HFFc6 (cell line): Measurements from ENCODE around the gene TP53AIP1. TPM values are rescaled to one million over a fixed set of nuclear protein-coding genes. Genes with fewer than 3 reads are reported as not detected.

Experiments used
- DNase-seq: peaks from one replicate; pipeline ENCODE4 v3.0.0-alpha.2; 2018
- H3K27ac Mint-ChIP-seq: 2 replicates; pipeline ENCODE4 v1.8.0; 2020; ENCODE audit warnings: mild to moderate bottlenecking, mixed read lengths
- H3K27me3 Mint-ChIP-seq: 2 replicates; pipeline ENCODE4 v1.8.0; 2021; ENCODE audit warnings: mild to moderate bottlenecking, moderate library complexity, mixed read lengths; ENCODE audit not compliant: insufficient read depth
- H3K36me3 Mint-ChIP-seq: 2 replicates; pipeline ENCODE4 v1.8.0; 2021; ENCODE audit warnings: low read depth, mixed read lengths
- H3K4me1 Mint-ChIP-seq: 2 replicates; pipeline ENCODE4 v1.8.0; 2020; ENCODE audit warnings: low read depth, mixed read lengths
- H3K4me3 Mint-ChIP-seq: 2 replicates; pipeline ENCODE4 v1.8.0; 2020; ENCODE audit warnings: mild to moderate bottlenecking, moderate library complexity, mixed read lengths
- H3K9me3 Mint-ChIP-seq: 2 replicates; pipeline ENCODE4 v1.8.0; 2020; ENCODE audit warnings: mild to moderate bottlenecking, mixed read lengths
- total RNA-seq, 6 experiments: library from RNA; stranded (reverse); fragmentation: NEBNext Ultra II Directional; extraction: Animal tissue kit (Norgen Biotek cat#: 25700); gene quantifications; 2 replicates in 1 of 6; 3 replicates in 5 of 6; pipeline ENCODE4 v1.2.3, GENCODE V29; 2021
- TF ChIP-seq, protein P1 (sequence below): fragments of 200-600 bp; sonication (generic); IDR thresholded peaks from 2 replicates; pipeline ENCODE4 v1.5.0; 2021; ENCODE audit warnings: antibody characterized with exemption, mild to moderate bottlenecking

Gene TP53AIP1
- total RNA-seq, 6 experiments from 2014 or later = not detected

DNA sequence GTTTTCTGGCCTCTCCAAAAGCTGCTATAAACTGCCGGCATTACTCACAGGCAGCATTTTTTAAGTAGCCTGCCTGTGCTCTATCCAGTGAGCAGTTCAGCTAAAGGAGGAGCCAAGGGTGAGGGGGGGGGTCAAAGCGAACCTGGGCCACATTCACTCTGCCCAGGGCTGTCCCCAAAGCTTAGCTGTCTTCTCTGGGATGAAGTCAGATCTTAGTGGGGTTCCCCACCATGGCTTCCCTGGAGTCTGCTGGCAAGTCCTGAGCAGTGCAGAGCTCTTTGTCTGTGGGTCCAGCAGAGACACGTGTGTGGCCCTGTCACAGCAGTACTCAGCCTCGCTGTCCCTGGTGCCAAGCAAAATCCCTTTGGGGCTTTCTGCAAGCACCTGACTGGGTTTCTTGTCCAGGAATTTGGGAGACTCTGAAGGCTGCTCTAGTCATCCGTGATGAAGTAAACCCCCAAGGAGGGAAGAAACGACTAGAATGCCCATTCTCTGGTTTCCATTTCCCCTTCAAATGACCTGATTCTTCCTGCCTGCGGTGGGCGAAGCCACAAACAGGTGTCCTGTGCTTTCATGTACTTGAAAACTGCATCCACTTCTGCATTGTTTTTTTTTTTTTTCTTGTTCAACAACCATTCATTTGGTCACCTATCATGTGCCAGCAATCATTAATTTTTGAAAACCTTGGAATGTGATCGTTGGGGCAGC is 48.9 kb downstream of the TP53AIP1 start:
- no peaks in the 10 kb centered on the region for H3K36me3 Mint-ChIP-seq
- no peak overlapping the region for H3K27ac Mint-ChIP-seq
- H3K4me1 Mint-ChIP-seq = peaks cover 12% of the 10 kb centered on the region
- no peak for DNase-seq
- no peak overlapping the region for H3K4me3 Mint-ChIP-seq
- H3K9me3 Mint-ChIP-seq = no peaks in the 10 kb centered on the region
- TF ChIP-seq, protein P1, sequence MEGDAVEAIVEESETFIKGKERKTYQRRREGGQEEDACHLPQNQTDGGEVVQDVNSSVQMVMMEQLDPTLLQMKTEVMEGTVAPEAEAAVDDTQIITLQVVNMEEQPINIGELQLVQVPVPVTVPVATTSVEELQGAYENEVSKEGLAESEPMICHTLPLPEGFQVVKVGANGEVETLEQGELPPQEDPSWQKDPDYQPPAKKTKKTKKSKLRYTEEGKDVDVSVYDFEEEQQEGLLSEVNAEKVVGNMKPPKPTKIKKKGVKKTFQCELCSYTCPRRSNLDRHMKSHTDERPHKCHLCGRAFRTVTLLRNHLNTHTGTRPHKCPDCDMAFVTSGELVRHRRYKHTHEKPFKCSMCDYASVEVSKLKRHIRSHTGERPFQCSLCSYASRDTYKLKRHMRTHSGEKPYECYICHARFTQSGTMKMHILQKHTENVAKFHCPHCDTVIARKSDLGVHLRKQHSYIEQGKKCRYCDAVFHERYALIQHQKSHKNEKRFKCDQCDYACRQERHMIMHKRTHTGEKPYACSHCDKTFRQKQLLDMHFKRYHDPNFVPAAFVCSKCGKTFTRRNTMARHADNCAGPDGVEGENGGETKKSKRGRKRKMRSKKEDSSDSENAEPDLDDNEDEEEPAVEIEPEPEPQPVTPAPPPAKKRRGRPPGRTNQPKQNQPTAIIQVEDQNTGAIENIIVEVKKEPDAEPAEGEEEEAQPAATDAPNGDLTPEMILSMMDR = no peak
- H3K27me3 Mint-ChIP-seq = peaks cover 14% of the 10 kb centered on the region

DNA sequence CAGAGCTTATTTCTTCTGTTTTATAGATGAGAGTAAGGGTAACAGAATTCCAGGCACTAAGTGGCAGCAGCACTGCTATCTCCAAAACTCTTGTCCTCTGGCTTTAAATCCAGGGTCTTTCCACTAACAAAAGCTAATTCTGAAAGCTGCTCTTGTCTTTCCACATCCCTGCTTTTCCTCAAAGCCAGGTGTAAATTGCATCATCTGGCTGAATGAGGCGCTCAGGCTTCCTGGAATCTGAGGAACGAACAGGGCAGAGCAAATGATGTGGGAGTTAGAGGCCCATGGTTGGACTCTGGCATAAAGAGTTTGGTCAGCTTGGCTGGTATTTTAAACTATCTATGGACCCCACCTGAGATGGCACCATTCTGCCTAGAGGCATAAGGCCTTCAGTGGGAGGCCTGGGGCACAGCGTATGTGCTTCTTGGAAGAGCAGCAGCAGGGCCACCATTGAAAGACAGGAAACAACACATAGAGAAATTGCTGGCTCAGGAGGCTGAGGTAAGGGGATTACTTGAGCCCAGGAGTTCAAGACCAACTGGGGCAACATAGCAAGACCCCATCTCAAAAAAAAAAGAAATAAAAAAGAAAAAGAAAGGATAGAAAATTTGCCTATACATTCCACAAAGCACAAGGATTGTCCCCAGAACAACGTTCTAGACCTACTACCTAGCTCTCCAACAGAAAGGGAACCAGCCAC is 49.7 kb downstream of the TP53AIP1 start:
- no peak overlapping the region for H3K27ac Mint-ChIP-seq
- no peak for DNase-seq
- H3K4me3 Mint-ChIP-seq = no peak overlapping the region
- peaks cover 21% of the 10 kb centered on the region for H3K27me3 Mint-ChIP-seq
- peaks cover 6% of the 10 kb centered on the region; the same call in 1 of the 2 replicates for H3K4me1 Mint-ChIP-seq
- TF ChIP-seq, protein P1 = no peak
- H3K9me3 Mint-ChIP-seq = no peaks in the 10 kb centered on the region
- no peaks in the 10 kb centered on the region for H3K36me3 Mint-ChIP-seq

DNA sequence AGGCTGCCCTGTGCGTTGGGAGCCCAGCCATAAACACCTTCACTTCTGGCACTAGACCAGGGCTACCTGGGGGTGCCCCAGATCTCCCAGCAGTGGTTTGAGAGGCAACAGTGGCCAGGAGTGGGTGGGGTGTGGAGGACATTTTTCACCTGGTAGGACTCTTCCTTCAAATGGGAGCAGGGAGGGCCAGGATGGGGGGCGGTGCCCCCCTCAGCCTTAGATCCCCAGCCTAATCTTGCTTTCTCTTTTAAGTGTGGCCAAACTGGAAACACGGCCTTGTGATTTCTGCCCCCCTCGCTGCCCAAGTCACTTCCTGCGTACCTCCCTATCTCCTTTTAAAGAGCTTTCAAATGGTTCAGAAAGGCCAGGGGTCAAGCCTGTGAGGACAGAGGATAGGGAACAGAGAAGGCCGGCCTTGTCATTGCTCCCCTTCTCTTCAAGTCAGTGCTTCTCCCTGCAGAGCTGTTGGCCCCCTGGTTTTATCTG is 50.7 kb downstream of the TP53AIP1 start:
- H3K27ac Mint-ChIP-seq = no peak overlapping the region
- H3K27me3 Mint-ChIP-seq = peaks cover 25% of the 10 kb centered on the region
- TF ChIP-seq, protein P1 = no peak
- no peaks in the 10 kb centered on the region for H3K9me3 Mint-ChIP-seq
- H3K4me3 Mint-ChIP-seq = no peak overlapping the region
- H3K4me1 Mint-ChIP-seq = peaks cover 6% of the 10 kb centered on the region; the same call in 1 of the 2 replicates
- H3K36me3 Mint-ChIP-seq = no peaks in the 10 kb centered on the region
- no peak for DNase-seq

DNA sequence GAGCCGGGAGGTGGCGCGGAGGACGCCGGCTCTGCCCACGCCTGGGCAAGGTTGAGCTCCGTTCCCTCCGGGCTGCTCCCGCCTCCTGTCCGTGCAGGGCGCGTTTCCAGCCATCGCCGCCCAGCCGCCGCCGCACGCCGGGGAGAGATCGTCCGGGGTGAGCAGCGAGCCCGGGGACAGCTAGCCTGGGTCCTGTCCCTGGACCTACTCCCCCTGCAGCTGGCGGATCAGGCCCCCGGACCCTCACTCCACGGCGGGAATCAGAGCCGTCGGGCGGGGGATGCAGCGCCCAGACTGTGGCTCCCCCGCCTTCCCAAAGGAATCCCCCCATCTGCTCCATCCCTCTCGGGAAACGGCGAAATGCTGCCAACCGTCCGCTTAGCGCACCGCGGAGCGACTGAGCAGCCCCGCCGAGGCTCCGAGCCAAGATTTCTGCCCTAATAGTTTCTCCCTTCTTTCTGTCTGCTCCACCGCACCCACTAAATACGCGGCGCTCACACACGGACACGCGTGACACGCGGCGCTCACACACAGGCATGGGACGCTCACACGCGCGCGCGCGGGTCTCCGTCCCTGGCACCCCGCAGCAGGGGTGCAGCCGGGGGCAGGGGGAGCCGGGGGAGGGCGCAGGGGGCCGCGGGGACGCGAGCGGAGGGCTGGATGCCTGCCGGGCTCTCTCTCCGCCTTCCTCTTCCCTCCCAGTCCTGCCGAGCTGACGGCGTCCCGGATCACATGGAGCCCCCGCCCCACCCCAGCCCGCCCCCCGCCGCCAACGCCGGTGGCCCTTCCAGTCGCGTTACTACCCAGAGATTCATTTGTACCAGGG is 51.9 kb downstream of the TP53AIP1 start, which contains the start of gene KCNJ5:
KCNJ5 (plus strand) TSS at position 814 of the 826 bp plus-strand sequence. CDS start 19,918 bp downstream, outside the sequence.
- H3K4me3 Mint-ChIP-seq = peak within 1 kb of the TSS; percentile 80
- TF ChIP-seq, protein P1 = no peak
- no peaks in the 10 kb centered on the region for H3K4me1 Mint-ChIP-seq
- DNase-seq = no peak
- H3K36me3 Mint-ChIP-seq = no peaks in the 10 kb centered on the region
- peaks cover 33% of the 10 kb centered on the region for H3K27me3 Mint-ChIP-seq
- H3K9me3 Mint-ChIP-seq = no peaks in the 10 kb centered on the region
- no peak within 1 kb of the TSS for H3K27ac Mint-ChIP-seq

DNA sequence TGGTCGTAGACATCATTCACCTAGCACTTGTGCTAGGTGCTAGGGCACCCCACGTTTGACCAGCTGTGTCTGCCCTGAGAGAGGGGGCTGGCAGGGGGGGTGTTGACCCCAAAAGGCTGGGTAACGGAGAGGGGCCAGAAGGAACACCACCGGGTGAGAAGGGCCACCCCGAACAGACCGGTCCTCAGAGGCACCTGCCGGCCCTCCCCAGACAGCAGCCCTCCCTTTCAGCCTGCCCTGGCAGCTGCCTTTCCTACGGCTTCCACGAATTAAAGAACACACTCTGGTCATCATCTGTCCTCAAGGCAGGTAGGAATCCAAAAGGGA is 52.5 kb downstream of the TP53AIP1 start:
- H3K9me3 Mint-ChIP-seq = no peaks in the 10 kb centered on the region
- H3K27me3 Mint-ChIP-seq = peaks cover 36% of the 10 kb centered on the region
- peak overlapping the region; percentile 80; the same call in 1 of the 2 replicates for H3K4me3 Mint-ChIP-seq
- no peaks in the 10 kb centered on the region for H3K36me3 Mint-ChIP-seq
- TF ChIP-seq, protein P1 = no peak
- no peak for DNase-seq
- no peaks in the 10 kb centered on the region for H3K4me1 Mint-ChIP-seq
- no peak overlapping the region for H3K27ac Mint-ChIP-seq
